ENCODE measurements around the gene EFHD2. TPM values are rescaled to one million over a fixed set of nuclear protein-coding genes. Genes with fewer than 3 reads are reported as not detected.
"Not testable (repeated sequence)": the region's sequence is repeated elsewhere in the genome, so short reads cannot be mapped to it uniquely, and the experiment has no call there.

The EFHD2 gene
- total RNA-seq, 2 donors from 2014 or later: 69.9 to 281 TPM

GRCh38 chr1:15457585-15457984, 47.9 kb downstream of the EFHD2 start:
- TF ChIP-seq CTCF (IDR thresholded peaks at IDR 0.05): no peak
- no peak for TF ChIP-seq POLR2A (IDR thresholded peaks at IDR 0.05)
- no peaks in the 10 kb centered on the region for H3K9me3 ChIP-seq
- H3K4me3 ChIP-seq: no peak overlapping the region
- H3K4me1 ChIP-seq (replicated peaks): no peaks in the 10 kb centered on the region
- no peak overlapping the region for H3K27ac ChIP-seq
- DNase-seq (ENCODE audit: low spot score): no peak
- H3K27me3 ChIP-seq (replicated peaks; ENCODE audit: insufficient read depth): no peaks in the 10 kb centered on the region
- H3K36me3 ChIP-seq: no peaks in the 10 kb centered on the region
- intact Hi-C loops (cut with DNase I): no loop called here
- WGBS: 76% methylated on average over 2 of the region's 2 CpGs

DNA sequence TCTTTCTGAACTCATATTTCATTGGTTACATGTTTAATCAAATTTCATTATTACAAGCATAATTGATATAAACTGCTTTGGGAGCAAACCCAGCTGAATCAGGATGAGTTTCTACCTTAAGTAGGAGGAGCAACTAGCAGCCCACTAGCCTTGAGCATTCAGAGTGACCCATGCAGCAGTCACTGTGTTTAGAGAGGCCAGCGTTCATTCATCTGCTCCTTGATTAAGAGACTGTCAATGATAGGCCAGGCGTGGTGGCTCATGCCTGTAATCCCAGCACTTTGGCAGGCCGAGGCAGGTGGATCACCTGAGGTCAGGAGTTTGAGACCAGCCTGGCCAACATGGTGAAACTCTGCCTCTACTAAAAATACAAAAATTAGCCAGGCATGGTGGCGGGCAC, 48.7 kb downstream of the EFHD2 start:
- H3K9me3 ChIP-seq; H3K27me3 ChIP-seq (replicated peaks; ENCODE audit: insufficient read depth); H3K4me1 ChIP-seq (replicated peaks); DNase-seq (ENCODE audit: low spot score); H3K36me3 ChIP-seq; H3K27ac ChIP-seq; intact Hi-C loops (cut with DNase I); H3K4me3 ChIP-seq: not testable (repeated sequence)
- WGBS: 80% methylated on average over 4 of the region's 4 CpGs

DNA sequence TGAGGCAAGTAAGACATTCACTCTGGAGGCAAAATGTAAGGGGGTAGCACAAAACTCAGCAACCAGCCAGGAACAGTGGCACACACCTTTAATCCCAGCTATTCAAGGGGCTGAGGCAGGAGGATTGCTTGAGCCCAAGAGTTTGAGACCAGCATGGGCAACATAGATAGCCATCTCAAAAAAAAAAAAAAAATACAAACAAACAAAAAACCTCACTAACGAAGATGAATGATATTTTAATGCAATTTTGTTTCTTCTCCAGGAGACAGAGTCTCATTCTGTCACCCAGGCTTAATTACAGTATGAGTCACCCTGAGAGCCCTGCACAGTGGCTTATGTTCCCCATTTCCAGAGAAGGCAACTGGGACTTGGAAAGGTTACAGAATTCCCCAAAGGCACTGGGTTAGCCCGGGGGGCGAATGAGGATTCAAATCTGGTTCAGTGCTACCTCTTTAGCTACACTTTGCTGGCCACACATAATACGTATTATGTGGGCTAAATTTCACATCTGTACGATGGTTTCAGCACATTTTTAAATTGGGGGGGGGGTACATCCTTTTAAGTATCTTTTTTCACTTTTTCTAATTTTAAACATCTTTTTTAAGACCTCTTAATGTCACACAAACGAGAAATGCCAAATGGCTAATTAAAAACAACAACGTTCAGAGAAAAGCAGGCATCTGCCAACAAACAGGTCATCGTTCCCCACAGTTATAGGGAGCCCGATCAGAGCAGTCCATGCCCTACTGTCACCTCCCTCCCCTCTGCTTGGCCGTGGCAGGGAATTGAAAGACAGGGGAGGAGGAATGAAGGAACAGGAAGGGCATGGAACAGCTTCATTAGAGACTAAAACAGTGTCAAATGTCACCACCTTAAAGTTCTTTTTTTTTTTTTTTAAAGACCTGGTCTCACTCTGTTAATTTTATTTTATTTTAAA, 50.4 kb downstream of the EFHD2 start:
- Histone ChIP-seq H3K4me3 (no peak overlapping the region), H3K27me3 (replicated peaks; ENCODE audit: insufficient read depth) (no peaks in the 10 kb centered on the region), H3K27ac (no peak overlapping the region), H3K36me3 (no peaks in the 10 kb centered on the region), H3K9me3 (no peaks in the 10 kb centered on the region), H3K4me1 (replicated peaks) (no peaks in the 10 kb centered on the region)
- WGBS: 33% methylated on average over 10 of the region's 10 CpGs
- TF ChIP-seq POLR2A (IDR thresholded peaks at IDR 0.05) (no peak), CTCF (IDR thresholded peaks at IDR 0.05) (no peak), POLR2AphosphoS5 (IDR thresholded peaks at IDR 0.05) (no peak)
- intact Hi-C loops (cut with DNase I): no loop called here
- no peak for DNase-seq (ENCODE audit: low spot score)

DNA sequence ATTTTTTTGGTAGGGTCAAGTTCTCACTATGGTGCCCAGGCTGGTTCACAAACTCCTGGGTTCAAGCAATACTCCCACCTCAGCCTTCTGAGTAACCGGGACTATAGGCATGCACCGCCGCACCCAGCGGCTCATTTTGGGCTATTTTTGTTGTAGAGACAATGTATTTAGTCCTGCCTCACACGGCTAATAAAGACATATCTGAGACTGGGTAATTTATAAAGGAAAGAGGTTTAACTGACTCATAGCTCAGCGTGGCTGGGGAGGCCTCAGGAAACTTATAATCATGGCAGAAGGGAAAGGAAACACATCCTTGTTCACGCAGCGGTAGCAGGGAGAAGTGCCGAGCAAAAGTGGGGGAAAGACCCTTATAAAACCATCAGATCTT, 51.0 kb downstream of the EFHD2 start:
- WGBS: 88% methylated on average over 9 of the region's 9 CpGs
- Histone ChIP-seq H3K36me3 (no peaks in the 10 kb centered on the region), H3K9me3 (no peaks in the 10 kb centered on the region)

GRCh38 chr1:15463064-15463800, 53.5 kb downstream of the EFHD2 start:
- H3K4me3 ChIP-seq; H3K4me1 ChIP-seq (replicated peaks); H3K9me3 ChIP-seq; DNase-seq (ENCODE audit: low spot score); intact Hi-C loops (cut with DNase I); H3K27me3 ChIP-seq (replicated peaks; ENCODE audit: insufficient read depth); H3K36me3 ChIP-seq; H3K27ac ChIP-seq: not testable (repeated sequence)
- WGBS: 48% methylated on average over 14 of the region's 15 CpGs

More for the DNA sequence above, 51.0 kb downstream of the EFHD2 start:
- DNase-seq (ENCODE audit: low spot score): no peak
- Histone ChIP-seq H3K27me3 (replicated peaks; ENCODE audit: insufficient read depth) (no peaks in the 10 kb centered on the region), H3K27ac (no peak overlapping the region), H3K4me3 (no peak overlapping the region), H3K4me1 (replicated peaks) (no peaks in the 10 kb centered on the region)
- TF ChIP-seq POLR2AphosphoS5 (IDR thresholded peaks at IDR 0.05) (no peak), POLR2A (IDR thresholded peaks at IDR 0.05) (no peak), CTCF (IDR thresholded peaks at IDR 0.05) (no peak)
- intact Hi-C loops (cut with DNase I): no loop called here

DNA sequence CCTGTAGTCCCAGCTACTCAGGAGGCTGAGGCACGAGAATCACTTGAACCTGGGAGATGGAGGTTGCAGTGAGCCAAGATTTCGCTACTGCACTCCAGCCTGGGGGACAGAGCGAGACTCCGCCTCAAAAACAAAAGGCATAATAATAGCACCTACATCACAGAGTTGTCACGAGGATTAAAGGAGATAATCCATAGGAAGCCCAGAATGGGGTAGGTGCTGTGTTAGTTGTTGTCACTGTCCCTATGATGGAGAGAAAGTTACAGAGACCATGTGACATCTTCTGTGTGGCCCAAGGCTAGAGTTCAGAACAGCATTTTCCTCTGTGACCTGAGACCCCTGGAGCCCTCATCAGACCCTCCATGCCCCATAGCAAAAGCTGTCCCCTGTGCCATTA, 54.2 kb downstream of the EFHD2 start:
- H3K4me3 ChIP-seq; H3K36me3 ChIP-seq; H3K9me3 ChIP-seq; DNase-seq (ENCODE audit: low spot score); H3K27me3 ChIP-seq (replicated peaks; ENCODE audit: insufficient read depth); H3K4me1 ChIP-seq (replicated peaks); H3K27ac ChIP-seq; intact Hi-C loops (cut with DNase I): not testable (repeated sequence)
- 94% methylated on average over 5 of the region's 5 CpGs for WGBS

Data from prostate gland (tissue), 2 donors.